IMR-90 (cell line): ENCODE data around the gene TBC1D17.

Source experiments
- CEBPB ChIP-seq: IDR thresholded peaks from 2 replicates; pipeline ENCODE4 v1.6.1; 2012; ENCODE audit warnings: low read depth, low read length, improper control_type of control experiment
- POLR2A ChIP-seq: IDR thresholded peaks from 2 replicates; pipeline ENCODE4 v1.6.1; 2012; ENCODE audit warnings: mild to moderate bottlenecking, low read depth, low read length
- RCOR1 ChIP-seq: IDR thresholded peaks from 2 replicates; pipeline ENCODE4 v1.6.1; 2012; ENCODE audit warnings: mild to moderate bottlenecking, low read length, improper control_type of control experiment; ENCODE audit not compliant: insufficient replicate concordance
- TF ChIP-seq, protein P1 (sequence below): conservative IDR thresholded peaks from 2 replicates; pipeline ENCODE4 v1.5.1; 2012; ENCODE audit warnings: mild to moderate bottlenecking, low read depth, low read length, improper control_type of control experiment
- TF ChIP-seq, protein P2 (sequence below): fragments of 150-350 bp; IDR thresholded peaks from 2 replicates; pipeline ENCODE4 v1.6.1; 2016; ENCODE audit warnings: low read depth, mild to moderate bottlenecking, low read length, moderate library complexity, borderline replicate concordance
- TF ChIP-seq, protein P3 (sequence below): fragments of 150-350 bp; IDR thresholded peaks from 2 replicates; pipeline ENCODE4 v1.6.1; 2017; ENCODE audit warnings: mild to moderate bottlenecking, antibody characterized with exemption, low read length, low read depth

DNA sequence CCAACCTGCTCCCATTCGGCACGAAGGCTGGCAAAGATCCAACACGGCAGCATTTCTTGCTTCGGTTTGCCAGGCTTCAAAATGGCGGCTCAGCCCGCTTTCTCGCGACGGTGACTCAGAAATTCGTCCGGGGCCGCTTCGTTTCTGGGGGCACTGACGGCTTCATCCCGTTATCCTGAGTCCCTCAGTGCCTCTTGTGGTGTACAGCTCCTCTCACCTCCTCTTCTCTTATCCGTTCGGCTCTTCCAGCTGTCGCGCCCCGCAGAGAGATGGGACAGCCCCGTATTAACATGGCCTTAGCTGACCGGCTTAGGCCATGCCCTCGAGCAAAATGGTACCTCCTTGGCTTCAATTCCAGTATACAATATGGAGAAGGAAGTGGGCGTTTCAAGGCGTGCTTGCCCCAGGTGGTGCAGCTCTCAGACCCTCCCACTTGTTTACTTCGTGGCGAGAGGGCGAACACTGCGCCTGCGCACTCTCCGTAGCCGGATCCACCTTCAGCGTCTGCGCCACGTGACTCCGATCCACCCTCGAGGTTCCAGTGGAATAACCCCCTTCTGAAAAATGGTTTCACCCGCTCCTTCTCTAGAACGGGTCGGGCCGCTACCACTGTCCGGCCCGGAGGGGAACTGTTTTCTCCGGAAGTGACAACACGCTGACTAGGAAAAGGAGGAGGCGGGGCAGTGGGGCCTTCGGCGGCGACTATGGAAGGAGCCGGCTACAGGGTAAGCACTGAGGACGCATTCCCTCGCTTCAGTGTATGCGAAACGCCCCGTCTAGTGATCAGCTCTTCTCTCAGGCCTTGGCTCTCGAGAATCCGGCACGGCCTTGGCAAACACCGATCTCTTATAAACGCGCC is at the start of gene TBC1D17, which contains the start of gene AKT1S1:
- TF ChIP-seq POLR2A (peak; percentile 94), RCOR1 (no peak), CEBPB (no peak)
- TF ChIP-seq, protein P1, sequence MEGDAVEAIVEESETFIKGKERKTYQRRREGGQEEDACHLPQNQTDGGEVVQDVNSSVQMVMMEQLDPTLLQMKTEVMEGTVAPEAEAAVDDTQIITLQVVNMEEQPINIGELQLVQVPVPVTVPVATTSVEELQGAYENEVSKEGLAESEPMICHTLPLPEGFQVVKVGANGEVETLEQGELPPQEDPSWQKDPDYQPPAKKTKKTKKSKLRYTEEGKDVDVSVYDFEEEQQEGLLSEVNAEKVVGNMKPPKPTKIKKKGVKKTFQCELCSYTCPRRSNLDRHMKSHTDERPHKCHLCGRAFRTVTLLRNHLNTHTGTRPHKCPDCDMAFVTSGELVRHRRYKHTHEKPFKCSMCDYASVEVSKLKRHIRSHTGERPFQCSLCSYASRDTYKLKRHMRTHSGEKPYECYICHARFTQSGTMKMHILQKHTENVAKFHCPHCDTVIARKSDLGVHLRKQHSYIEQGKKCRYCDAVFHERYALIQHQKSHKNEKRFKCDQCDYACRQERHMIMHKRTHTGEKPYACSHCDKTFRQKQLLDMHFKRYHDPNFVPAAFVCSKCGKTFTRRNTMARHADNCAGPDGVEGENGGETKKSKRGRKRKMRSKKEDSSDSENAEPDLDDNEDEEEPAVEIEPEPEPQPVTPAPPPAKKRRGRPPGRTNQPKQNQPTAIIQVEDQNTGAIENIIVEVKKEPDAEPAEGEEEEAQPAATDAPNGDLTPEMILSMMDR, result no peak
- TF ChIP-seq, protein P2, sequence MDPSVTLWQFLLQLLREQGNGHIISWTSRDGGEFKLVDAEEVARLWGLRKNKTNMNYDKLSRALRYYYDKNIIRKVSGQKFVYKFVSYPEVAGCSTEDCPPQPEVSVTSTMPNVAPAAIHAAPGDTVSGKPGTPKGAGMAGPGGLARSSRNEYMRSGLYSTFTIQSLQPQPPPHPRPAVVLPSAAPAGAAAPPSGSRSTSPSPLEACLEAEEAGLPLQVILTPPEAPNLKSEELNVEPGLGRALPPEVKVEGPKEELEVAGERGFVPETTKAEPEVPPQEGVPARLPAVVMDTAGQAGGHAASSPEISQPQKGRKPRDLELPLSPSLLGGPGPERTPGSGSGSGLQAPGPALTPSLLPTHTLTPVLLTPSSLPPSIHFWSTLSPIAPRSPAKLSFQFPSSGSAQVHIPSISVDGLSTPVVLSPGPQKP, result 0 out of 2 replicates have a peak, but pooled peaks have one; percentile 58
- TF ChIP-seq, protein P3, sequence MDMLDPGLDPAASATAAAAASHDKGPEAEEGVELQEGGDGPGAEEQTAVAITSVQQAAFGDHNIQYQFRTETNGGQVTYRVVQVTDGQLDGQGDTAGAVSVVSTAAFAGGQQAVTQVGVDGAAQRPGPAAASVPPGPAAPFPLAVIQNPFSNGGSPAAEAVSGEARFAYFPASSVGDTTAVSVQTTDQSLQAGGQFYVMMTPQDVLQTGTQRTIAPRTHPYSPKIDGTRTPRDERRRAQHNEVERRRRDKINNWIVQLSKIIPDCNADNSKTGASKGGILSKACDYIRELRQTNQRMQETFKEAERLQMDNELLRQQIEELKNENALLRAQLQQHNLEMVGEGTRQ, result peak; percentile 99
